SK-N-MC (cell line): Measurements from ENCODE around the gene FEM1A.

ENCODE experiments used
- EZH2 ChIP-seq: fragments of 200-600 bp; sonication (generic); IDR thresholded peaks from one replicate; pipeline ENCODE4 v1.6.1; 2017; ENCODE audit warnings: antibody characterized with exemption
- POLR2AphosphoS5 ChIP-seq: IDR thresholded peaks from 2 replicates; pipeline ENCODE4 v1.6.1; 2012; ENCODE audit warnings: mild to moderate bottlenecking, low read depth, low read length, borderline replicate concordance

GRCh38 chr19:4816202-4816949 is 24.8 kb downstream of the FEM1A start:
- TF ChIP-seq EZH2 (no peak), POLR2AphosphoS5 (no peak)
